Vagina (tissue), 2 donors: ENCODE measurements around the gene EIF2S3B.

ENCODE experiments used
- POLR2A ChIP-seq, 2 donors: fragments of 450-650 bp; IDR thresholded peaks; one replicate each; pipeline ENCODE4 v1.6.1; 2017; ENCODE audit warnings: antibody characterized with exemption in 2 of 2, mild to moderate bottlenecking in 2 of 2, moderate library complexity in 2 of 2
- POLR2AphosphoS5 ChIP-seq, 2 donors: sonication (generic); formaldehyde crosslinking; IDR thresholded peaks; one replicate each; pipeline ENCODE4 v1.9.0; 2017; ENCODE audit warnings: antibody characterized with exemption in 2 of 2, mild to moderate bottlenecking in 2 of 2, low read depth in 1 of 2; ENCODE audit not compliant: insufficient read depth in 1 of 2

DNA sequence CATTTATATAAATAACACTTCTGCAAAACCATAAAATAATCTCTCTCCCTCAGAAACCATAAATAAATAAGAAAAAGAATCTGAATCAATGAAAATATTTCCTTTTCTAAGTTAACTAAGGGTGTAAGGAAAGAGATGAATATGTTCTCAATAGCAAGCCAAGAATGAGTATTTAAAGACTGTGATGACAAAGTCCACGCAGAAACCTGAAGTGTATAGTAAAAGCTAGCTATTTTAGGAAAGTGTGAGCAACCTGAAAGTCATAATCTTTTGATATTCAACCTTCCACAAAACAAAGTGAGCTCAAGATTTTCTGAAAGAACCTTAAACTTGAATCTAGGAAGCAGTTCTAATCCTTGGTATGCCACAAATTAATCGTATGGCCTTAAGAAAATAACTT lies 15.9 kb downstream of the EIF2S3B start:
- TF ChIP-seq POLR2A (IDR thresholded peaks at IDR 0.05): no peak
- TF ChIP-seq POLR2AphosphoS5 (IDR thresholded peaks at IDR 0.05; ENCODE audit: insufficient read depth in 1 of 2, low read depth in 1 of 2): no peak
